GM12878 (cell line): ENCODE results near the gene HSD3B2. TPM values are rescaled to one million over a fixed set of nuclear protein-coding genes. Genes with fewer than 3 reads are reported as not detected.

Experiments
- ATAC-seq: fragments of 200-7000 bp; cut with Tn5 transposase; 3 replicates; pipeline ENCODE4 v1.9.1; 2020; ENCODE audit warnings: mild to moderate bottlenecking, moderate library complexity
- BruUV-seq: library from RNA; stranded (reverse); fragments of 400-500 nt; replicated peaks from 2 replicates; lab custom pipeline; 2021; lab: Mats Ljungman, UMichigan
- CTCF ChIA-PET: fragments of 300-600 bp; sonication (Branson Sonifier 250); formaldehyde crosslinking; extraction: SDS; loops from one replicate; lab custom pipeline; 2021; ENCODE audit warnings: inconsistent platforms; lab: Yijun Ruan, JAX
- POLR2A ChIA-PET: fragments of 350-600 bp; formaldehyde crosslinking; extraction: SDS; loops from one replicate; lab custom pipeline; 2021; ENCODE audit warnings: inconsistent platforms; lab: Charles Lee
- RAD21 ChIA-PET: fragments of 300-600 bp; sonication (Branson Sonifier 250); formaldehyde crosslinking; loops from one replicate; lab custom pipeline; 2023; ENCODE audit warnings: antibody characterized with exemption; ENCODE audit not compliant: unreplicated experiment; lab: Charles Lee
- SMC1A ChIA-PET: fragments of 300-600 bp; sonication (Branson Sonifier 250); formaldehyde crosslinking; loops from one replicate; lab custom pipeline; 2023; ENCODE audit not compliant: unreplicated experiment, uncharacterized antibody; lab: Charles Lee
- DNase-seq: peaks from one replicate; pipeline ENCODE4 v3.0.0-alpha.2; 2011; ENCODE audit warnings: low read depth, low spot score
- FAIRE-seq: peaks from 3 replicates; lab custom pipeline; 2011; peaks lifted over from hg19 to GRCh38; lab: Jason Lieb, UNC
- H2AFZ ChIP-seq: 2 replicates; pipeline ENCODE4 v1.6.0; 2011; ENCODE audit warnings: low read depth, low read length, control low read depth; ENCODE audit not compliant: control insufficient read depth
- H3K27ac ChIP-seq: 2 replicates; pipeline ENCODE4 v1.5.1; 2011; ENCODE audit warnings: control low read depth; ENCODE audit not compliant: control insufficient read depth, insufficient read depth
- H3K27me3 ChIP-seq, 2 experiments: replicated peaks in 1 of 2; 2 replicates each; pipeline versions ENCODE4 v1.6.0 to v1.6.1; 2011; ENCODE audit warnings: low read length in 1 of 2; ENCODE audit not compliant: control insufficient read depth in 2 of 2, insufficient read depth in 2 of 2
- H3K36me3 ChIP-seq, 2 experiments: 2 replicates each; pipeline ENCODE4 v1.5.1; 2011; ENCODE audit warnings: low read length in 1 of 2; ENCODE audit not compliant: control insufficient read depth in 2 of 2, insufficient read depth in 2 of 2
- H3K4me1 ChIP-seq: 2 replicates; pipeline ENCODE4 v1.6.1; 2011; ENCODE audit warnings: mild to moderate bottlenecking, low read length, moderate library complexity, mixed read lengths; ENCODE audit not compliant: control insufficient read depth, insufficient read depth
- H3K4me2 ChIP-seq: 2 replicates; pipeline ENCODE4 v1.6.0; 2011; ENCODE audit warnings: control low read depth; ENCODE audit not compliant: control insufficient read depth, insufficient read depth
- H3K4me3 ChIP-seq: fragments of 200-600 bp; sonication (generic); 2 replicates; pipeline ENCODE4 v1.5.1; 2016
- H3K79me2 ChIP-seq: 2 replicates; pipeline ENCODE4 v1.6.0; 2011; ENCODE audit warnings: low read length; ENCODE audit not compliant: control insufficient read depth, insufficient read depth
- H3K9ac ChIP-seq: 2 replicates; pipeline ENCODE4 v1.8.0; 2011; ENCODE audit warnings: low read length, control low read depth, mixed read lengths; ENCODE audit not compliant: control insufficient read depth, insufficient read depth
- H3K9me3 ChIP-seq: replicated peaks from 3 replicates; pipeline ENCODE4 v1.5.1; 2011; ENCODE audit warnings: mild to moderate bottlenecking, low read length; ENCODE audit not compliant: control insufficient read depth, insufficient read depth
- H4K20me1 ChIP-seq: 2 replicates; pipeline ENCODE4 v1.6.0; 2011; ENCODE audit not compliant: control insufficient read depth, insufficient read depth
- ATF7 ChIP-seq: fragments of 450-650 bp; IDR thresholded peaks from 2 replicates; pipeline ENCODE4 v1.6.1; 2016; ENCODE audit warnings: low read depth, mild to moderate bottlenecking
- BCL11A ChIP-seq: IDR thresholded peaks from 2 replicates; pipeline ENCODE4 v1.6.1; 2011; ENCODE audit warnings: low read depth, low read length
- GATAD2B ChIP-seq: fragments of 450-650 bp; conservative IDR thresholded peaks from 2 replicates; pipeline ENCODE4 v1.6.1; 2017; ENCODE audit warnings: low read depth, mild to moderate bottlenecking, moderate library complexity
- JUNB ChIP-seq: IDR thresholded peaks from 2 replicates; pipeline ENCODE4 v1.6.1; 2016; ENCODE audit warnings: antibody characterized with exemption, mild to moderate bottlenecking
- MYC ChIP-seq: IDR thresholded peaks from 2 replicates; pipeline ENCODE4 v1.6.1; 2011; ENCODE audit warnings: mild to moderate bottlenecking, low read length, moderate library complexity, inconsistent platforms; ENCODE audit not compliant: insufficient read depth, insufficient replicate concordance, insufficient read length, severe bottlenecking
- NFXL1 ChIP-seq: fragments of 450-650 bp; IDR thresholded peaks from 2 replicates; pipeline ENCODE4 v1.6.1; 2017; ENCODE audit warnings: antibody characterized with exemption, mild to moderate bottlenecking, borderline replicate concordance
- PAX5 ChIP-seq: IDR thresholded peaks from 2 replicates; pipeline ENCODE4 v1.6.1; 2011; ENCODE audit warnings: low read depth, low read length, borderline replicate concordance
- PRDM15 ChIP-seq: fragments of 450-650 bp; formaldehyde crosslinking; IDR thresholded peaks from 2 replicates; pipeline ENCODE4 v1.4.0; 2020; ENCODE audit warnings: mild to moderate bottlenecking, moderate library complexity
- RAD51 ChIP-seq: fragments of 450-650 bp; IDR thresholded peaks from 2 replicates; pipeline ENCODE4 v1.6.1; 2016; ENCODE audit warnings: moderate library complexity, mild to moderate bottlenecking, inconsistent platforms
- RELA ChIP-seq: fragments of 450-650 bp; IDR thresholded peaks from 2 replicates; pipeline ENCODE4 v1.8.0; 2014; ENCODE audit warnings: borderline replicate concordance; ENCODE audit not compliant: partially characterized antibody
- SP1 ChIP-seq: IDR thresholded peaks from one replicate; pipeline ENCODE4 v1.6.1; 2011; ENCODE audit warnings: low read depth, low read length
- STAT3 ChIP-seq: IDR thresholded peaks from 2 replicates; pipeline ENCODE4 v1.6.1; 2011; ENCODE audit warnings: low read depth, low read length, improper control_type of control experiment
- TARDBP ChIP-seq: IDR thresholded peaks from 2 replicates; pipeline ENCODE4 v1.6.1; 2016; ENCODE audit warnings: borderline replicate concordance
- ZNF207 ChIP-seq: fragments of 450-650 bp; IDR thresholded peaks from 2 replicates; pipeline ENCODE4 v1.6.1; 2014; ENCODE audit warnings: antibody characterized with exemption, mild to moderate bottlenecking, borderline replicate concordance
- ZNF274 ChIP-seq: IDR thresholded peaks from one replicate; pipeline ENCODE4 v1.8.0; 2011; ENCODE audit not compliant: insufficient read length, insufficient read depth
- WGBS: methylation state at CpG from one replicate; pipeline ENCODE4 v1.1.6; 2016; ENCODE audit warnings: low lambda C conversion rate; ENCODE audit not compliant: insufficient replicate concordance, insufficient coverage; ENCODE audit errors: missing lambda C conversion rate; 5-methylcytosine and 5-hydroxymethylcytosine counted together
- in situ Hi-C: fragments of 300-500 bp; cut with MboI; formaldehyde crosslinking; loops from 9 replicates; pipeline ENCODE4 v1.14.3; 2018; ENCODE audit warnings: mixed read lengths
- intact Hi-C: fragments of 100-400 bp; cut with micrococcal nuclease; formaldehyde crosslinking; loops from one replicate; pipeline ENCODE4 v1.14.2; 2022; ENCODE audit not compliant: unreplicated experiment
- polyA plus RNA-seq, 11 experiments: library from polyadenylated mRNA; depleted of rRNA in 4 of 11; unstranded in 6 of 11; stranded (reverse) in 5 of 11; fragments of >200 nt; fragmentation: Nextera tagmentation in 4 of 11; fragmentation: Illumina TruSeq in 1 of 11; extraction: Ambion mirVana in 4 of 11; extraction: Trizol in 1 of 11; gene quantifications; 1 replicate in 1 of 11; 2 replicates in 10 of 11; pipeline versions ENCODE4 v1.2.1 to v1.2.3, GENCODE V29; 2011 to 2016; ENCODE audit warnings: inconsistent platforms in 2 of 11, missing spikeins in 2 of 11, low read depth in 1 of 11
- total RNA-seq, 4 experiments: library from RNA; depleted of rRNA in 3 of 4; stranded (reverse); fragments of >200 nt in 3 of 4; fragmentation: Illumina TruSeq in 1 of 4; extraction: Trizol in 1 of 4; gene quantifications; 2 replicates each; pipeline versions ENCODE4 v1.2.1 to v1.2.3, GENCODE V29; 2013 to 2021
- TF ChIP-seq, protein P1 (sequence below): IDR thresholded peaks from 2 replicates; pipeline ENCODE4 v1.6.1; 2012; ENCODE audit warnings: low read length, inconsistent platforms
- TF ChIP-seq, protein P2 (sequence below): IDR thresholded peaks from 2 replicates; pipeline ENCODE4 v1.6.1; 2012; ENCODE audit warnings: low read depth, low read length, improper control_type of control experiment

Gene HSD3B2
- total and polyA plus RNA-seq, 10 of the 15 experiments (the other 5 are each of a cell fraction or from before 2014, with no cell fraction given) = 0.56 TPM; not detected in 9

- no peaks in the 10 kb centered on the region for H3K79me2 ChIP-seq
- 10% methylated on average over 2 of the region's 2 CpGs for WGBS
- no peaks in the 10 kb centered on the region for H3K36me3 ChIP-seq
- in situ Hi-C loops (no loop called here), intact Hi-C loops (no loop called here)
- ATAC-seq (no peak), FAIRE-seq (no peak), DNase-seq (no peak)
- H3K4me3 ChIP-seq = no peak overlapping the region
- RAD21 ChIA-PET = no interaction called here
- TF ChIP-seq ATF7 = no peak
- TF ChIP-seq, protein P1, sequence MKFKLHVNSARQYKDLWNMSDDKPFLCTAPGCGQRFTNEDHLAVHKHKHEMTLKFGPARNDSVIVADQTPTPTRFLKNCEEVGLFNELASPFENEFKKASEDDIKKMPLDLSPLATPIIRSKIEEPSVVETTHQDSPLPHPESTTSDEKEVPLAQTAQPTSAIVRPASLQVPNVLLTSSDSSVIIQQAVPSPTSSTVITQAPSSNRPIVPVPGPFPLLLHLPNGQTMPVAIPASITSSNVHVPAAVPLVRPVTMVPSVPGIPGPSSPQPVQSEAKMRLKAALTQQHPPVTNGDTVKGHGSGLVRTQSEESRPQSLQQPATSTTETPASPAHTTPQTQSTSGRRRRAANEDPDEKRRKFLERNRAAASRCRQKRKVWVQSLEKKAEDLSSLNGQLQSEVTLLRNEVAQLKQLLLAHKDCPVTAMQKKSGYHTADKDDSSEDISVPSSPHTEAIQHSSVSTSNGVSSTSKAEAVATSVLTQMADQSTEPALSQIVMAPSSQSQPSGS = no peak
- TF ChIP-seq, protein P2, sequence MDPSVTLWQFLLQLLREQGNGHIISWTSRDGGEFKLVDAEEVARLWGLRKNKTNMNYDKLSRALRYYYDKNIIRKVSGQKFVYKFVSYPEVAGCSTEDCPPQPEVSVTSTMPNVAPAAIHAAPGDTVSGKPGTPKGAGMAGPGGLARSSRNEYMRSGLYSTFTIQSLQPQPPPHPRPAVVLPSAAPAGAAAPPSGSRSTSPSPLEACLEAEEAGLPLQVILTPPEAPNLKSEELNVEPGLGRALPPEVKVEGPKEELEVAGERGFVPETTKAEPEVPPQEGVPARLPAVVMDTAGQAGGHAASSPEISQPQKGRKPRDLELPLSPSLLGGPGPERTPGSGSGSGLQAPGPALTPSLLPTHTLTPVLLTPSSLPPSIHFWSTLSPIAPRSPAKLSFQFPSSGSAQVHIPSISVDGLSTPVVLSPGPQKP = no peak
- no peak for TF ChIP-seq STAT3
- no peak for TF ChIP-seq SP1
- TF ChIP-seq GATAD2B = no peak
- TF ChIP-seq BCL11A = no peak
- no peak for TF ChIP-seq MYC
- TF ChIP-seq NFXL1 = no peak
- no peak for TF ChIP-seq JUNB
- no peak for TF ChIP-seq PAX5
- no peak for TF ChIP-seq ZNF274
- no peak for TF ChIP-seq TARDBP
- no peak for TF ChIP-seq RAD51
- TF ChIP-seq PRDM15 (CRISPR knock-in tag) = no peak
- TF ChIP-seq RELA = no peak
- TF ChIP-seq ZNF207 = no peak
- H3K9ac ChIP-seq = no peak overlapping the region
- H4K20me1 ChIP-seq = no peaks in the 10 kb centered on the region
- no TSS peak for BruUV-seq
- H3K4me2 ChIP-seq = no peak overlapping the region
- SMC1A ChIA-PET = no interaction called here
- CTCF ChIA-PET = interaction anchor here (1.0 kb wide), 1 partner anchor 10 kb away, joined by 4 read pairs; no protein-coding TSS in a partner anchor
- H3K27me3 ChIP-seq = no peaks in the 10 kb centered on the region
- H3K27ac ChIP-seq = no peak overlapping the region
- no peak overlapping the region for H2AFZ ChIP-seq
- no peaks in the 10 kb centered on the region for H3K4me1 ChIP-seq
- POLR2A ChIA-PET = no interaction called here
- no peaks in the 10 kb centered on the region for H3K9me3 ChIP-seq
Observed at GRCh38 chr1:119466445-119466844, 51.5 kb downstream of the HSD3B2 start.
